Skin epidermis (tissue), 12 donors: ENCODE data around the gene THAP6.

Experiments used
- H3K27ac ChIP-seq, 21 experiments: fragments of 200-600 bp; sonication (generic) in 11 of 21; one replicate each; pipeline ENCODE4 v1.5.0; 2020; ENCODE audit warnings: mild to moderate bottlenecking in 3 of 21, inconsistent platforms in 2 of 21, moderate library complexity in 2 of 21
- H3K4me3 ChIP-seq, 7 experiments: fragments of 200-600 bp; sonication (generic) in 2 of 7; one replicate each; pipeline ENCODE4 v1.5.0; 2020; ENCODE audit warnings: inconsistent platforms in 2 of 7, mild to moderate bottlenecking in 2 of 7, moderate library complexity in 1 of 7

Gene THAP6

GRCh38 chr4:75564023-75564422 lies 49.8 kb downstream of the THAP6 start:
- H3K27ac ChIP-seq = no peak overlapping the region
- H3K4me3 ChIP-seq = no peak overlapping the region

GRCh38 chr4:75565481-75565880 lies 51.2 kb downstream of the THAP6 start:
- Histone ChIP-seq H3K4me3 (no peak overlapping the region), H3K27ac (no peak overlapping the region)

DNA sequence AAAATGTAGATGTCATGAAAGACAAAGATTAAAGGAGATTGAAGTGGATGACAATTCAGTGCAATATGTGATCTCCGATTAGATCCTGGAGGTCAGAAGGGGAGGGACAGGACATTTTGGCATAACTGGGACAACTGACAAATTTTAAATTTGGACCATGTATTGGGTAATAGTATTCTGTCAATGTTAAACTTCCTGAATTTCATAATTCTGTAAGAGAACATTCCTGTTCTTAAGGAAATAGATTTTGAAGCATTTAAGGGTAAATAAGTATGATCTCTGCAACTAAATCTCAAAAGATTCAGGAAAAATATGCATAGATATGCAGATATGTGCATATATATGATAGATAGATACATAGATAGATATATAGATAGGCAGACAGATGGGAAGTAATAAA lies 52.6 kb downstream of the THAP6 start:
- Histone ChIP-seq H3K4me3 (no peak overlapping the region), H3K27ac (no peak overlapping the region)

DNA sequence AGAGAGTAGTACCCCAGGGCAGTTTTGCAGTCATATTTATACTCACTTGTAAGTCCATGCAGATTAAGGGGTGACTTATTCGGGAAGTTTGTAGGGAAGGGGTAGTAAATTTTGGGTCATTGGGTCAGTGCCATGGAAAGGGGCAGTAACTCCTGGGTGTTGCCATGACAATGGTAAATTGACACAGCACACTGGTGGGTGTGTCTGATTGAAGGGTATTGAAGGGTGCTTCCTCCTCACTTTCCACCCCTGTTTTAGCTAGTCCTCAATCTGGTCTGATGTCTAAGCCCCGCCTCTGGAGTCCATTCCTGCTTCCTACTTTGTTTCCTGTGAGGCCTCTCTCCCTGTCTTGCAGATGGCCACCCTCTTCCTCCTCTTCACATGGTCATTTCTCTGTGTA lies 53.5 kb downstream of the THAP6 start:
- no peak overlapping the region for H3K27ac ChIP-seq
- no peak overlapping the region for H3K4me3 ChIP-seq
